PC-9 (cell line): ENCODE results near the gene ARHGAP22. TPM values are rescaled to one million over a fixed set of nuclear protein-coding genes. Genes with fewer than 3 reads are reported as not detected.

Experiments used
- BruUV-seq: library from RNA; stranded (reverse); fragments of 400-500 nt; replicated peaks from 2 replicates; lab custom pipeline; 2021; lab: Mats Ljungman, UMichigan
- CTCF ChIA-PET: fragments of 300-600 bp; sonication (Branson Sonifier 250); formaldehyde crosslinking; loops from one replicate; lab custom pipeline; 2022; ENCODE audit warnings: antibody characterized with exemption; lab: Charles Lee
- POLR2A ChIA-PET: fragments of 300-600 bp; sonication (Branson Sonifier 250); formaldehyde crosslinking; loops from one replicate; lab custom pipeline; 2022; ENCODE audit warnings: antibody characterized with exemption; ENCODE audit not compliant: unreplicated experiment; lab: Charles Lee
- DNase-seq, 2 experiments: peaks; one replicate each; pipeline versions ENCODE4 v3.0.0 to v3.0.0-alpha.2; 2015 to 2022; ENCODE audit warnings: mixed read lengths in 1 of 2
- H2AFZ ChIP-seq: fragments of 200-600 bp; sonication (generic); 2 replicates; pipeline ENCODE4 v1.8.1; 2017; ENCODE audit warnings: antibody characterized with exemption
- H3F3A ChIP-seq: fragments of 200-600 bp; sonication (generic); 2 replicates; pipeline ENCODE4 v1.8.1; 2017; ENCODE audit warnings: antibody characterized with exemption, mild to moderate bottlenecking, low read depth; ENCODE audit not compliant: insufficient read depth
- H3K27ac ChIP-seq: fragments of 200-600 bp; sonication (generic); 2 replicates; pipeline ENCODE4 v1.6.1; 2016; ENCODE audit warnings: mixed run types
- H3K27me3 ChIP-seq: fragments of 200-600 bp; sonication (generic); 2 replicates; pipeline ENCODE4 v1.6.1; 2016; ENCODE audit warnings: low read depth, mixed run types; ENCODE audit not compliant: insufficient read depth
- H3K36me3 ChIP-seq: fragments of 200-600 bp; sonication (generic); 2 replicates; pipeline ENCODE4 v1.6.1; 2016; ENCODE audit warnings: low read depth, mixed run types
- H3K4me1 ChIP-seq: fragments of 200-600 bp; sonication (generic); replicated peaks from 2 replicates; pipeline ENCODE4 v1.6.1; 2016; ENCODE audit warnings: mixed run types; ENCODE audit not compliant: insufficient read depth
- H3K4me2 ChIP-seq: fragments of 200-600 bp; sonication (generic); 2 replicates; pipeline ENCODE4 v1.6.1; 2017; ENCODE audit warnings: mixed run types
- H3K4me3 ChIP-seq: fragments of 200-600 bp; sonication (generic); 2 replicates; pipeline ENCODE4 v1.6.1; 2016; ENCODE audit warnings: mixed run types
- H3K79me2 ChIP-seq: fragments of 200-600 bp; sonication (generic); 2 replicates; pipeline ENCODE4 v1.6.1; 2017; ENCODE audit warnings: low read depth, mixed run types
- H3K9me2 ChIP-seq: fragments of 200-600 bp; sonication (generic); 2 replicates; pipeline ENCODE4 v1.8.1; 2017; ENCODE audit warnings: mild to moderate bottlenecking; ENCODE audit not compliant: insufficient read depth
- H3K9me3 ChIP-seq: fragments of 200-600 bp; sonication (generic); 2 replicates; pipeline ENCODE4 v1.8.1; 2016; ENCODE audit warnings: low read depth; ENCODE audit not compliant: insufficient read depth
- H4K20me1 ChIP-seq: fragments of 200-600 bp; sonication (generic); 2 replicates; pipeline ENCODE4 v1.8.1; 2017; ENCODE audit not compliant: insufficient read depth
- CTCF ChIP-seq: fragments of 200-600 bp; sonication (generic); conservative IDR thresholded peaks from 2 replicates; pipeline ENCODE4 v1.6.1; 2017; ENCODE audit warnings: mixed run types, antibody characterized with exemption, mild to moderate bottlenecking, moderate library complexity
- EZH2 ChIP-seq: fragments of 200-600 bp; sonication (generic); IDR thresholded peaks from 2 replicates; pipeline ENCODE4 v1.8.0; 2017; ENCODE audit warnings: antibody characterized with exemption, low read depth
- intact Hi-C: fragments of 100-400 bp; cut with micrococcal nuclease; formaldehyde crosslinking; loops from one replicate; pipeline ENCODE4 v1.10.0; 2022; ENCODE audit not compliant: unreplicated experiment
- total RNA-seq: library from RNA; stranded (reverse); gene quantifications from 2 replicates; pipeline ENCODE4 v1.2.3, GENCODE V29; 2021

The ARHGAP22 gene
- total RNA-seq, 1 experiment from 2014 or later, result 4.0 TPM

- no TSS peak for BruUV-seq
- intact Hi-C loops, result no loop called here
- H3K4me1 ChIP-seq, result peaks cover 36% of the 10 kb centered on the region
These were observed 2.3 kb downstream of the ARHGAP22 start for GRCh38 chr10:48602401-48603135.

DNA sequence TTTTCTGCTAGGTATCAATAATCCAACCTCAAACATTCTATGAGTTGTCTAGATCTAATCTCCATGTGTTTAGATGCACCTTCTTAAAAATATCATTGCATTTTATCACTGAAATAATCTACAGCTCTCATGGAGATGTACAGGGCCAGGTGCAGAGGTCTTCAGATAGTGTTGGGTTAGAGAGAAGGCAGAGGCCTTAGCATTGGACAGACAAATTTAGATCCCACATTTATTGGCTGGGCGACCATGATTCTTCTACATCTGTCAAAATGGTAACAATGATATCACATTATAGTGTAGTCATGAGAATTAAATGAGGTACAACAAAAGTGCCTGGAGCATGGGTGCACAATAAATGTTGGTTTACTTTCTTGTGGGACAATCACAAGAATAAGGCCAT, 3.1 kb downstream of the ARHGAP22 start:
- H3K9me2 ChIP-seq, result no peaks in the 10 kb centered on the region
- no peaks in the 10 kb centered on the region for H3K36me3 ChIP-seq
- no peak overlapping the region for H3K4me2 ChIP-seq
- H3F3A ChIP-seq, result peaks cover 18% of the 10 kb centered on the region
- DNase-seq, result no peak
- no peaks in the 10 kb centered on the region for H4K20me1 ChIP-seq
- no peak overlapping the region for H2AFZ ChIP-seq
- H3K9me3 ChIP-seq, result no peaks in the 10 kb centered on the region
- BruUV-seq, result no TSS peak
- TF ChIP-seq EZH2, result no peak
- TF ChIP-seq CTCF, result no peak
- intact Hi-C loops, result no loop called here
- ChIA-PET POLR2A (no interaction called here), CTCF (no interaction called here)
- H3K4me1 ChIP-seq, result peaks cover 28% of the 10 kb centered on the region
- H3K4me3 ChIP-seq, result no peak overlapping the region
- no peak overlapping the region for H3K27ac ChIP-seq
- H3K27me3 ChIP-seq, result no peaks in the 10 kb centered on the region
- H3K79me2 ChIP-seq, result no peaks in the 10 kb centered on the region

More at GRCh38 chr10:48602401-48603135, 2.3 kb downstream of the ARHGAP22 start:
- H3K79me2 ChIP-seq, result no peaks in the 10 kb centered on the region
- H3K9me2 ChIP-seq, result no peaks in the 10 kb centered on the region
- no peaks in the 10 kb centered on the region for H4K20me1 ChIP-seq
- H3K4me3 ChIP-seq, result no peak overlapping the region
- POLR2A ChIA-PET, result interaction anchor here (0.6 kb wide), 1 partner anchor 225 kb away, joined by 3 read pairs; no protein-coding TSS in a partner anchor
- no peak overlapping the region for H3K4me2 ChIP-seq
- H3K9me3 ChIP-seq, result no peaks in the 10 kb centered on the region
- no peak for TF ChIP-seq CTCF
- no peak for TF ChIP-seq EZH2
- no peaks in the 10 kb centered on the region for H3K36me3 ChIP-seq
- DNase-seq, result no peak
- CTCF ChIA-PET, result no interaction called here
- no peak overlapping the region for H3K27ac ChIP-seq
- peaks cover 24% of the 10 kb centered on the region for H3F3A ChIP-seq
- H2AFZ ChIP-seq, result no peak overlapping the region
- H3K27me3 ChIP-seq, result no peaks in the 10 kb centered on the region

- TF ChIP-seq EZH2 (no peak), CTCF (no peak)
- Histone ChIP-seq H3K4me1 (peaks cover 19% of the 10 kb centered on the region), H3K36me3 (no peaks in the 10 kb centered on the region), H4K20me1 (no peaks in the 10 kb centered on the region), H3K27ac (no peak overlapping the region), H3F3A (peaks cover 9% of the 10 kb centered on the region; the same call in 1 of the 2 replicates), H3K9me2 (no peaks in the 10 kb centered on the region), H3K4me2 (no peak overlapping the region), H3K27me3 (no peaks in the 10 kb centered on the region), H3K79me2 (no peaks in the 10 kb centered on the region), H3K4me3 (no peak overlapping the region), H2AFZ (no peak overlapping the region), H3K9me3 (no peaks in the 10 kb centered on the region)
- CTCF ChIA-PET, result no interaction called here
- POLR2A ChIA-PET, result no interaction called here
- BruUV-seq, result no TSS peak
- no peak for DNase-seq
- intact Hi-C loops, result no loop called here
These were observed 4.0 kb downstream of the ARHGAP22 start for GRCh38 chr10:48600645-48601505.
